GM18508 (cell line): ENCODE data around the gene MED9.
"Not testable (repeated sequence)": the region's sequence is repeated elsewhere in the genome, so short reads cannot be mapped to it uniquely, and the experiment has no call there.

ENCODE experiments used
- ATAC-seq: cut with Tn5 transposase; IDR thresholded peaks from one replicate; pipeline ENCODE4 v1.9.1; 2021; ENCODE audit warnings: moderate number of reproducible peaks; ENCODE audit not compliant: insufficient read depth, unreplicated experiment

MED9 gene

DNA sequence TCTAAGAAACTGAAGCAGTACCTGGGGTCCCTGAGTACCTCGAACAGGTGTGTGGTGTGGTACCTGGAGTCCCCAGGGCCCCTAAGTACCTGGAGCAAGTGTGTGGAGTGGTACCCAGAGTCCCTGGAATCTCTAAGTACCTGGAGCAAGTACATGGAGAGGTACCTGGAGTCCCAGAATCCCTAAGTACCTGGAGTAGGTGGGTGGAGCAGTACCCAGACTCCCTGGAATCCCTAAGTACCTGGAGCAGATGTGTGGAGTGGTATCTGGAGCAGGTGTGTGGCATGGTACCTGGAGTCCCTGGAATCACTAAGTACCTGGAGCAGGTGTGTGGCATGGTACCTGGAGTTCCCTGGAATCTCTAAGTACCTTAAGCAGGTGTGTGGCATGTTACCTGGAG lies 22.5 kb upstream of the MED9 start:
- ATAC-seq: no peak

DNA sequence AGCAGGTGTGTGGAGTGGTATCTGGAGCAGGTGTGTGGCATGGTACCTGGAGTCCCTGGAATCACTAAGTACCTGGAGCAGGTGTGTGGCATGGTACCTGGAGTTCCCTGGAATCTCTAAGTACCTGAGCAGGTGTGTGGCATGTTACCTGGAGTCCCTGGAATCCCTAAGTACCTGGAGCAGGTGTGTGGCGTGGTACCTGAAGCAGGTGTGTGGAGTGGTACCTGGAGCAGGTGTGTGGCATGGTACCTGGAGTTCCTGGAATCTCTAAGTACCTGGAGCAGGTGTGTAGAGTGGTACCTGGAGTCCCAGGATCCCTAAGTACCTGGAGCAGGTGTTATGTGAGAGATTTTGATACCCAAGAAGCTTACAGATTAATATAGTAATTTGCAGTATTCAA lies 22.1 kb upstream of the MED9 start:
- ATAC-seq: not testable (repeated sequence)

GRCh38 chr17:17455173-17455572 lies 21.6 kb upstream of the MED9 start:
- ATAC-seq: no peak

GRCh38 chr17:17456251-17456650 lies 20.5 kb upstream of the MED9 start:
- ATAC-seq: no peak

DNA sequence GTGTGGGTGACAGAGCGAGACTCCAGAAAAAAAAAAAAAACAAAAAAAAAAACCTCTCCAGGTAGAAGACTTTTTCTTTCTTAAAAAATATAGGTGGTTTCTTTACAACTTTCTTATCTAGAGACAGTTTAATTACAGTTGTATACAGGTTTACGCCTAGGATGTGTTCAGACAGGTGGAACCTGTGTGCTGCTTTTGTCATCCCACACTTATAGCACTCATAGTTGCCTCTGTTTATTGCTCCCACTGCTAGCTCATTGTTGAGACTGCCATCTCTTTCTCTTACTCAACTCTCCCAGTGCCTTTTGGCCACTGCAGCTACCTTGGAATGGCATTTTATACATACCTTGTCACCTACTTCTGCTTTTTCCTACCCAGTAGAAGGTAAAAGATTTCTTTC lies 19.1 kb upstream of the MED9 start:
- ATAC-seq: no peak

- ATAC-seq: no peak
Observed at GRCh38 chr17:17460038-17460437, 16.8 kb upstream of the MED9 start.

DNA sequence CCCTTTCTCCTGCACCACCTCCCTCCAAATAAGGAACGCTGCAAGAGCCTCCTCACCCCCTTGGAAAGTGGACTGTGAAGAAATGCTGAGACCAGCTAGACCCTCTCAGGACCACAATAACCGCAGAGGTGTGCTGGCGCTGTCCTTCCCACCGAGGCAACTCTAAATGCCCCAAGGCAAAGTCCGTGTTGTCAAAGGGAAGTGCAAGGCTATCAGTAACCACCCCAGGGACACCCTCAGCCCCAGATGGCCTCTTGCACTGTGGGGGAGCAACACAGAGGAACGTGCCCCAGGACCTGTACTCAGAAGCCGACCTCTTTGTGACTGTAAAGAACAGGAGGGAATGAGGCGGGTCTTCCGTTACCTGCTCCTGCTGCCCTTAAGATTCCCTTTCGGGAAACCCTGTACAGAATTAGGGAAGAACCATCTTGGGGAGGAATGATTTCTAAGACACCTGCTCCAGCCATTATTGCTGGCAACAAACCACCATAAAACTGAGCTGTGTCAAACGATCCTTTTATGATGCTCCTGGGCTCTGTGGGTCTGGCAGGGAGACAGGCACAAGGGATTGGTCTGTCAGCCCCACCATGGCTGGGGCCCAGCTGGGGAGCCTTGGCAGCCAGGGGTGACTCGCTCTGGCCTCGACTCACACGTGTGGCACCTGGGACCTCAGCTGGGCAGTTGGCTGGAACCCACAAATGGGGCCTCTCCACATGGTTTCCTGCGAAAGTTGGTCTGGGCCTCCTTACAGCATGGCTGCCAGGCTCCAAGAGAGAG lies 14.6 kb upstream of the MED9 start:
- no peak for ATAC-seq

- no peak for ATAC-seq
Observed at GRCh38 chr17:17463821-17464220, 13.0 kb upstream of the MED9 start.

DNA sequence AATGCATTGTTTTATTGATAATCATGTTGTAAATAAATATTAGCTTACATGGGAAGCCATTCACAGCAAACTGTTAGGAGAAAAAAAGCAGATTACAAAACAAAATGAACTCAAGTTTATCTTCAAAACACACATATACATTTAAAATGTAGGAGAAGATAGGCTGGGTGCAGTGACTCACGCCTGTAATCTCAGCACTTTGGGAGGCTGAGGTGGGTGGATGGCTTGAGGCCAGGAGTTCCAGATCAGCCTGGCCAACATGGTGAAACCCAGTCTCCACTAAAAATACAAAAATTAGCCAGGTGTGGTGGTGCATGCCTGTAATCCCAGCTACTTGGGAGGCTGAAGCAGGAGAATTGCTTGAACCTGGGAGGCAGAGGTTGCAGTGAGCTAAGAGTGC lies 10.9 kb upstream of the MED9 start:
- ATAC-seq: not testable (repeated sequence)

DNA sequence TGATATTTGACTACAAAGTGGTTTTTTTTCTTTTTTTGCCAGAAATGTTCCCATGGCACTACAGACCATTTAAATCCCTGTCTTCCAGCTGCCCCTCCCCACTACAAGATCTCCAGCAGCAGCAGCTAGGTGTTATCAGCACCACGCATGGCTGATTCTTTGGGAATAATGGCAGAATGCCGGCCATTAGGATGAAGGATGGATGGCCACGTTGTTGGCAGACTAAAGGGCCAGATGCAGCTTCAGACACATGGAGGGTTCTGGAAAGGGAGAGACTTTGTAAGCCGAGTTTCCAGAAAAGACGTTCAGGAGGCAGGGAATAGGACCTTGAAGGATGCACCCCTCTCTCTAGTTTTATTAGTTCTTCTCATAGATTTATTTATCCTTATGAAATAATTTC lies 10.3 kb upstream of the MED9 start:
- no peak for ATAC-seq

DNA sequence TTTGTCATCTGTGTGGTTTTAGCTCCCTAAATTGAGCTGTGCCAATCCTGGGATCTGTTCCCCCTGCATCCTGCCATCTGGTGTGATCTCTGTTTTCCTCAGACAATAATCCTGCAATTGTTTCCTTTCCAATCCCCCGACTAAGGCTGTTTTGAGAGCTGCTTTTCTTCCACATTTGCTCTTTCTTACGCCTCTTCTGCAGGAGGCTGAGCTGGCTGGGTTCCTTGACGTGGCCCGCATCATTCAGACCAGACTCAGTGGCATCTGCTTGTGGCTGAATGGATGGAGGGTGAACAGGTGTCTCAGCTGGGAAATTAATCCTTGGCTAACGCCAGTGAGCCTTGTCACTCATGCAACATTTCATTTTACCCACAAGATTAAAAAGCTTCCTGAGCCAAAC lies 9.8 kb upstream of the MED9 start:
- no peak for ATAC-seq

- ATAC-seq: no peak
Observed at GRCh38 chr17:17467720-17468119, 9.1 kb upstream of the MED9 start.

GRCh38 chr17:17468217-17469010 lies 8.4 kb upstream of the MED9 start:
- ATAC-seq: no peak

DNA sequence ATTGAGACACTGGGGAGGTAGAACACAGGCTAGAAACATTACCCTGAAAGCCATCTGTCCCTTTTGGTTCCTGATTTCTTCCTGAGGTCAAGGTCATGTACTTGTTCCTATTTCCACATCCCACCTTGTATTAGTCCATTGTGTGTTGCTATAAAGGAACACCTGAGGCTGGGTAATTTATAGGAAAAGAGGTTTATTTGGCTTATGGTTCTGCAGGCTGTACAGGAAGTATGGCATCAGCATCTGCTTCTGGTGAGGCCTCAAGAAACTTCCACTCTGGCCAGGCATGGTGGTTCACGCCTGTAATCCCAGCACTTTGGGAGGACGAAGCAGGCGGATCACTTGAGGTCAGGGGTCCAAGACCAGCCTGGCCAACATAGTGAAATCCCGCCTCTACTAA lies 7.4 kb upstream of the MED9 start:
- ATAC-seq: no peak

DNA sequence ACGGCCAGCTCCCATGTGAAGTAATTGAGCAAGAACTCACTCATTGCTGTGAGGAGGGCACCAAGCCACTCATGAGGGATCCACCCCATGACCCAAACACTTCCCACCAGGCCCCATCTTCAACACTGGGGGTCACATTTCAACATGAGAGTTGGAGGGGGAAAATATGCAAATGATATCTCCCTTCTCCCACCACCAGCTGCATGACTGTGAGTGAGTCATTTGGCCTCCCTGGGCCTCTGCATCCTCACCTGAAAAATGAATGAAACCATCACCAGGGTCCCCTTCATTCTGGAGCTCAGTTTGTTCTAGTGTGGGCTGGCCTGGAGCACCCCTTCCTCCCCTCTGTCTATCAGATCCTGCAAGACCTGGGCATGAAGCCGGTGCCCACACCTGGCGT lies 6.8 kb upstream of the MED9 start:
- no peak for ATAC-seq

DNA sequence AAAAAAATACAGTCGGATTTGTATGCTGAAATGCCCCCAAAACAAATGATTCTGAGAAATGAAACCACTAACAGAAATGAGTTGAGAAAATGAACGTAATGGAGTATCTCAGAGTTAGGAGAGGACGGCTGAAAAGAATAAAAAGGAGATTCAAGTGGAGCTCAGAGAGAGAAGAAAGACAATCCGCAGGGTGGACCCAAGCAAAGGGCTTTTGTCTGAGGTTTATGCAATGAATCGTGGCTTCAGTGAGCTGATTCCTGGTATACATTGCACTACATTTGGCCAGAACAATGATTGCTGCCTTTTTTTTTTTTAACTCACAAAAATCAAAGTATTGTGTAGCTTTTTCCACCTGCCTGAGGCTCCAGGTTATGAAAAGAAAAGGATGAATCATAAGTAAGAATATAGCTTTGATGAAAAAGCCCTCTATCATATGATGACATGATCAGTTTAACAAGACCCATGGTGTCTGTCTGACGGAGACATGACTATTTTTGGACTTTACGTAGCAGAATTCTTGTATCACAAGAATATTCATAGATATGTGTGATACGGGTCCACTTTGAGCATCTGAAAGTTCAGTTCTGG lies 4.4 kb upstream of the MED9 start:
- no peak for ATAC-seq

- ATAC-seq: no peak
Observed at GRCh38 chr17:17474341-17474740, 2.5 kb upstream of the MED9 start.

DNA sequence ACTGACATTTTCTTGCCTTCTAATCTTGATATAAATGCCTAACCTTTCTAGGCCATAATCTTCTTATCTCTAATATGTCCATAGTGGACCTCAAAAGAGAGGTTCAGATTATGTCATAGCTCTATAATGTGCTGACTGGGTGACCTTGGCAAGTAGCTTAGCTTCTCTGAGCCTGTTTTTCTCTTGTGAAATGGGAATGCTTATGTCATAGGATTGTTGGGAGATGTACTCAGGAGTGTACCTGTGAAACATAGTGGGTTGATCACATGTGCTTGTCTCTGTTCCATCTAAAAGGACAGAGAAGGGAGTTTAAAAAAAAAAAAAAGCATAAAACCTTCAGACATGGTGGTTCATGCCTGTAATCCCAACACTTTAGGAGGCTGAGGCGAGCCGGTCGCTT lies 2.4 kb downstream of the MED9 start:
- ATAC-seq: no peak

GRCh38 chr17:17480593-17481148 lies 3.9 kb downstream of the MED9 start:
- ATAC-seq: no peak

DNA sequence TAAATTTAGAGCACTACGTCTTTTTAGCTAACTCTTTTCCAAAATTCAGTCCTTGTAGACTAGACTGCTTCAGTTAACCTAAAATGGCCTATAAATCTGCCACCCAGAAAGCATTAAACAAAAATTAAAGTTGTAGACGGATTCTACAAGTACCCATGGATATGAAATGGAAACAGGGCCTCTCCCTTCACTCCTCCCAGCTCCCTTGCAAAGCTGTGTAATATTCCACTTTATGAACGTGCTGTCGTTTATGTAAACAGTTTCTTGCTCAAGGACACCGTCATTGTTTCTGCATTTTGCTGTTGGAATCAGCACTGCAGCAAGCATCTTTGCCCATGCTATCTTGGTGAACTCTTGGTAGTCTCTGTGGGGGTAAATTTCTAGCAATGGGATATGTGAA lies 5.1 kb downstream of the MED9 start:
- no peak for ATAC-seq

DNA sequence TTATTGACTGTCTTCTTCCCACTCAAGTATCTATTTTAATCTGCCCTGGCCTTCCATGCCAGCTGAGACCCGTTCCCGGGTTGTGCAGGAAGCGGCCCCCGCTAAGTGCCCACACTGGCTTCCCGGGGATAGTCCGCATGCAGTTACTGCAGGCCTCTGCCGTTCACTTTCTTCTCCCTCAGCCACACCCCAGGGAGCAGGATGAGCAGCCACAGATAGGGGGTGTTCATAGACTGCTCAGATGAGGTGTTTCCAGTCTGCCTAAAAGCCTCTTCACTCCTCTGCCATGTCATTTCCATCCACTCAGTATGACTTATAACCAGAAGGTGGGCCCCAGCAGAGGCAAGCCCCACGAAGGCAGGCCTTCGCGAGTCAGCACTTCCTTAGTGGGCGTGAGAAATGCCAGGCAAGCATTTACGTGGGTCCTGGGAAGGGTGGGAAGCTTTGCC lies 7.7 kb downstream of the MED9 start:
- no peak for ATAC-seq
